ENCODE measurements around the gene SLC6A16.
"Not testable (repeated sequence)": the region's sequence is repeated elsewhere in the genome, so short reads cannot be mapped to it uniquely, and the experiment has no call there.

The SLC6A16 gene

GRCh38 chr19:49324801-49325576, at the start of gene SLC6A16:
TSS of gene SLC6A16 (minus strand) at chr19:49325191. CDS start at chr19:49311347, 13,844 bp downstream.
- Mint-ChIP-seq H3K4me3 (no peak within 1 kb of the TSS), H3K27ac (no peak within 1 kb of the TSS), H3K9me3 (ENCODE audit: low read depth) (no peaks in the 10 kb centered on the region)

DNA sequence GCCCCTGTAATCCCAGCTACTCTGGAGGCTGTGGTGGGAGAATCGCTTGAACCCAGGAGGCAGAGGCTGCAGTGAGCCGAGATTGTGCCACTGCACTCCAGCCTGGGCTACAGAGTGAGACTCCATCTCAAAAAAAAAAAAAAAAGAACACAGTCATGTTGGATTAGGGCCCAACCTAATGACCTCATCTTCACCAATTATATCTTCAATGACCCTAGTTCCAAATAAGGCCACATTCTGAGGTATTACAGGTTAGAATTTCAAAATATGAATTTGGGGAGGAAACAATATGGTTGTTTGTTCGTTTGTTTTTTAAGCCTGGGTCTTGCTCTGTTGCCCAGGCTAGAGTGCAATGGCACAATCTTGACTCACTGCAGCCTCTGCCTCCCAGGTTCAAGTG, 48.2 kb upstream of the SLC6A16 start:
- not testable (repeated sequence) for H3K27me3 Mint-ChIP-seq; H3K27ac Mint-ChIP-seq; H3K36me3 Mint-ChIP-seq; H3K4me3 Mint-ChIP-seq; H3K9me3 Mint-ChIP-seq (ENCODE audit: low read depth); H3K4me1 Mint-ChIP-seq (ENCODE audit: low read depth)

More at GRCh38 chr19:49324801-49325576, at the start of gene SLC6A16:
- H3K27me3 Mint-ChIP-seq = no peaks in the 10 kb centered on the region
- H3K36me3 Mint-ChIP-seq = peaks cover 22% of the 10 kb centered on the region
- H3K4me1 Mint-ChIP-seq (ENCODE audit: low read depth) = peaks cover 22% of the 10 kb centered on the region

GRCh38 chr19:49371184-49371583, 46.2 kb upstream of the SLC6A16 start:
- Mint-ChIP-seq H3K4me3 (no peak overlapping the region), H3K27me3 (peaks cover under 1% of the 10 kb centered on the region), H3K9me3 (ENCODE audit: low read depth) (no peaks in the 10 kb centered on the region), H3K4me1 (ENCODE audit: low read depth) (no peaks in the 10 kb centered on the region), H3K36me3 (peaks cover 5% of the 10 kb centered on the region), H3K27ac (no peak overlapping the region)

DNA sequence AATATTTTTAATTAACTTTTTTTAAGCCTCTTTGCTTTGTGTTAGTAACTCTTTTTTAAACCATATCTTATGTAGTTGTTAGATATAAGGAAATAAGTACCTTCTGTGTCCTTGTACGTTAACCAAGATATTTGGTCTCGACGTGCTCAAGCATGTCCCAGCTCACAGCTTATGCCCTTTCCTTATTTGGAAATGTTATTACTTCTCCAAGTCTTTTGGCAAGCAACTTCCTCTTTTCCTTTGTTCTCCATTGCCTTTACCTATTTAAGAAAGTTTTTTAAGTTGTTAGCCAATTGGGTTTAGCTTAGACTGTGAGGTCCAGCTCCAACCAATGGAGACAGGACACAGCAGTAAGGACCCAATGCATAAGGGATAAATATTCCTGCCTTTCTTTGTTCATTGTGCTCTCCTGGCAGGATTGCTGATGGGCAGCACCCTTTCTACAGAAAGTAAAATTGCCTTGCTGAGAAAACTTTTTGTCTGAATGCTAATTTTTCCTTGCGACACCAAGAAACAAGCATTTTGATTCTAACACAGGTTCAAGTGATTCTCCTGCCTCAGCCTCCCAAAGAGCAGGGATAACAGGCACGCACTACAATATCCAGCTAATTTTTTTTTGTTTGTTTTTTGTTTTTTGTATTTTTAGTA, 43.8 kb upstream of the SLC6A16 start:
- H3K27ac Mint-ChIP-seq = no peak overlapping the region
- peaks cover 2% of the 10 kb centered on the region for H3K4me1 Mint-ChIP-seq (ENCODE audit: low read depth)
- peaks cover 5% of the 10 kb centered on the region for H3K36me3 Mint-ChIP-seq
- H3K9me3 Mint-ChIP-seq (ENCODE audit: low read depth) = no peaks in the 10 kb centered on the region
- H3K27me3 Mint-ChIP-seq = peaks cover 2% of the 10 kb centered on the region
- no peak overlapping the region for H3K4me3 Mint-ChIP-seq

DNA sequence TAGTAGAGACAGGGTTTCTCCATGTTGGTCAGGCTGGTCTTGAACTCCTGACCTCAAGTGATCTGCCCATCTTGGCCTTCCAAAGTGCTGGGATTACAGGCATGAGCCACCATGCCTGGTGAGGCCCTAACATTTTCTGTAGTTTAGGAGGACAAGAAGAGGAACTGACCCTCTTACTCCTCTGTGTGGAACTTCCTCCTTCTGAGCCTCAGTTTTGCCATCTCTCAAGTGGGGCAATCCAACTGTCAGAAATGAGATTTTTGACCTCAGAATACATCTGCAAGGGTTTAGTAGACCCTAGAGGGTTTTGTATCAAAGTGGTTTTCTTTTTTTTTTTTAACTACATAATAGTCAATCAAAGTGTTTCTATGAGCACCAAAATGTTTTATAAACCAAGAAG, 41.1 kb upstream of the SLC6A16 start:
- Mint-ChIP-seq H3K9me3 (ENCODE audit: low read depth) (no peaks in the 10 kb centered on the region), H3K4me1 (ENCODE audit: low read depth) (peaks cover 10% of the 10 kb centered on the region), H3K27me3 (peaks cover 2% of the 10 kb centered on the region), H3K36me3 (peaks cover 5% of the 10 kb centered on the region), H3K27ac (no peak overlapping the region), H3K4me3 (no peak overlapping the region)

DNA sequence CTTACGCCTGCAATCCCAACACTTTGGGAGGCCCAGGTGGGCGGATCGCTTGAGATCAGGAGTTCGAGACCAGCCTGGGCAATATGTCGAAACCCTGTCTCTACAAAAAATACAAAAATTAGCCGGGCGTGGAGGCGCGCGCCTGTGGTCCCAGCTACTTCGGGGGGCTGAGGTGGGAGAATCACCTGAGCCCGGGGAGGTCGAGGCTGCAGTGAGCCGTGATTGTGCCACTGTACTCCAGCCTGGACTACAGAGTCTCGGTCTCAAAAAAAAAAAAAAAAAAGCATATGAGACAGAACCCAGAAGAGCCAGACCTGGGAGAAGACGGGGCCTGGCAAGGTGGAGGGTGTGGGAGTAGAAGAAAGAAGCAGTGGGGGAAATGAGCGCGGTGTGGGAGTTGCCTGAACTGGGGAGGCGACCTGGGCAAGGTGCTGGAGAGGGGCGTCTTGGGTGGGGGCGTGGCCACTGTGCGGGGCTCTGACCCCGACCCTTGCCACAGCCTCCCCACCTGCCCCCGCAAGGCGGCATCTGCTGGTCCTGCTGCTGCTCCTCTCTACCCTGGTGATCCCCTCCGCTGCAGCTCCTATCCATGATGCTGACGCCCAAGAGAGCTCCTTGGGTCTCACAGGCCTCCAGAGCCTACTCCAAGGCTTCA, 39.2 kb upstream of the SLC6A16 start:
- peaks cover 14% of the 10 kb centered on the region for H3K4me1 Mint-ChIP-seq (ENCODE audit: low read depth)
- H3K27ac Mint-ChIP-seq = no peak overlapping the region
- no peak overlapping the region for H3K4me3 Mint-ChIP-seq
- peaks cover 2% of the 10 kb centered on the region for H3K36me3 Mint-ChIP-seq
- H3K9me3 Mint-ChIP-seq (ENCODE audit: low read depth) = no peaks in the 10 kb centered on the region
- H3K27me3 Mint-ChIP-seq = peaks cover 2% of the 10 kb centered on the region

GRCh38 chr19:49363268-49364082, 38.5 kb upstream of the SLC6A16 start, which contains the start of gene DKKL1:
TSS of gene DKKL1 (plus strand) at chr19:49363877. CDS start at chr19:49363999, 122 bp downstream.
- Mint-ChIP-seq H3K9me3 (ENCODE audit: low read depth) (no peaks in the 10 kb centered on the region), H3K27ac (no peak within 1 kb of the TSS), H3K4me1 (ENCODE audit: low read depth) (peaks cover 14% of the 10 kb centered on the region), H3K4me3 (no peak within 1 kb of the TSS), H3K36me3 (no peaks in the 10 kb centered on the region), H3K27me3 (peaks cover 2% of the 10 kb centered on the region)

DNA sequence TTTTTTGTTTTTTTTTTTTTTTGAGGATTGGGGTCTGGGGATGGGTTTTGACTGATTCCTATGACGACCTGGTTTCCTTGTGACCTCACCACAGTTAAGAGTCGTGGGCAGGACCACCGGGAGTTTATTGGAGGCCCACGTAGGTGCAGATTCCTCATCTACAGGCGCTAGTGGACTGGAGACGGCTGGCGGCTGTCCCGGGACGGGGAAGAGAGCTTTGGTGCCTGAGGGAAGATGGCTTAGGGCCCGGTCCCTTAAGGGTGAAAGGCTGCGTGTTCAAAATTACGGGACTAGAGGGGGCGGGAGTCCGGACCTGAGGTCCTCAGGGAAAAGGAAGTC, 37.9 kb upstream of the SLC6A16 start:
- Mint-ChIP-seq H3K9me3 (ENCODE audit: low read depth) (no peaks in the 10 kb centered on the region), H3K27me3 (peaks cover 2% of the 10 kb centered on the region), H3K27ac (no peak overlapping the region), H3K4me1 (ENCODE audit: low read depth) (peaks cover 14% of the 10 kb centered on the region), H3K36me3 (no peaks in the 10 kb centered on the region), H3K4me3 (no peak overlapping the region)

DNA sequence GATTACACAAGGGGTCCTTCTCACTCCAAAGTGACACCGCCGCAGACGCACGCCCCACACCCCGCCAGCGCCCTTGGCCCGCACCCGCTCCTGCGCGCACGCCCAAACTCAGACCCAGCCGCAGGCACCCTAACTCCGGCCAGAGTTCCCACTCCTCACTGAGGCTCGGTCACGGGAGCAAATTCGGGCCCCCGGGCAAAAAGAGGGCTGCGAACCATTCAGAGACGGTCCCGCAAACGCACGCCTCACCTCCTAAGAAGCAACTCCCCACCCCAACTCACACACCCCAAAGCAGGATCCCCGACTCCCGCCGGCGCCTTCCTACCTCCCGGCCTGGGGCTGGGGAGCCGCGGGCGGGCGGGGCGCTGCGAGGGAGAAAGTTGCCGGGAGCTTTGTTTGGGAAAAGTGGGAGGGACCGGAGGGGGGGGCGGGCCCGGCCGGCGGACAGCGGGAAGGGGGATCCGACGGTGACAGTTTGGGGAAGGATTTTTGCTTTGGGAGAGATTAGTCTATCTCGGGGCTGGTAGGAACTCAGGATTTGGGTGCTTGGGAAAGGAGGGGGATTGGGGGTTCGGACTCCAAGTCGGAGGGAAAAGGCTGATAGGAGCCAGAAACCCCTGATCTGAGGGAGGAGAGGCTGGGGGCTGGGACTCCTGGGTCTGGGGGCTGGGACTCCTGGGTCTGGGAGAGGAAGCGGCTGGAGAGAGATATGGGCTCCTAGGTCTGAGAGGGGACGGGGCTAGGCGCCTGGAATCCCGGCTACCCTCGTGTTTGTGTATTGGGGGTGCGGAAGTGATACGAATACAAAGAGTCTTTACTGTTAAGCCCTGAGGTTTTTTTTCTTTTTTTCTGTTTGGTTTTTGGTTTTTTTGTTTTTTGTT, 37.3 kb upstream of the SLC6A16 start, which contains the start of gene TEAD2:
TEAD2 (minus strand) TSS at position 369 of the 881 bp plus-strand sequence. CDS start 2,341 bp downstream, outside the sequence.
- H3K36me3 Mint-ChIP-seq = no peaks in the 10 kb centered on the region
- no peak within 1 kb of the TSS for H3K27ac Mint-ChIP-seq
- H3K4me1 Mint-ChIP-seq (ENCODE audit: low read depth) = peaks cover 14% of the 10 kb centered on the region
- H3K27me3 Mint-ChIP-seq = peaks cover 2% of the 10 kb centered on the region
- no peaks in the 10 kb centered on the region for H3K9me3 Mint-ChIP-seq (ENCODE audit: low read depth)
- peak within 1 kb of the TSS; percentile 67 for H3K4me3 Mint-ChIP-seq

GRCh38 chr19:49361438-49362047, 36.6 kb upstream of the SLC6A16 start:
- Mint-ChIP-seq H3K27ac (no peak overlapping the region), H3K36me3 (no peaks in the 10 kb centered on the region), H3K4me3 (peak overlapping the region; percentile 67), H3K27me3 (peaks cover 2% of the 10 kb centered on the region), H3K4me1 (ENCODE audit: low read depth) (peaks cover 18% of the 10 kb centered on the region), H3K9me3 (ENCODE audit: low read depth) (no peaks in the 10 kb centered on the region)

- H3K36me3 Mint-ChIP-seq = no peaks in the 10 kb centered on the region
- no peak overlapping the region for H3K27ac Mint-ChIP-seq
- no peak overlapping the region for H3K4me3 Mint-ChIP-seq
- H3K9me3 Mint-ChIP-seq (ENCODE audit: low read depth) = no peaks in the 10 kb centered on the region
- H3K27me3 Mint-ChIP-seq = peaks cover 5% of the 10 kb centered on the region
- H3K4me1 Mint-ChIP-seq (ENCODE audit: low read depth) = peaks cover 28% of the 10 kb centered on the region
Observed at GRCh38 chr19:49359851-49360820, 35.1 kb upstream of the SLC6A16 start.

- Mint-ChIP-seq H3K27me3 (peaks cover 5% of the 10 kb centered on the region), H3K4me1 (ENCODE audit: low read depth) (peaks cover 26% of the 10 kb centered on the region), H3K27ac (no peak overlapping the region), H3K4me3 (no peak overlapping the region), H3K9me3 (ENCODE audit: low read depth) (no peaks in the 10 kb centered on the region), H3K36me3 (no peaks in the 10 kb centered on the region)
Observed at GRCh38 chr19:49357186-49357585, 32.2 kb upstream of the SLC6A16 start.

DNA sequence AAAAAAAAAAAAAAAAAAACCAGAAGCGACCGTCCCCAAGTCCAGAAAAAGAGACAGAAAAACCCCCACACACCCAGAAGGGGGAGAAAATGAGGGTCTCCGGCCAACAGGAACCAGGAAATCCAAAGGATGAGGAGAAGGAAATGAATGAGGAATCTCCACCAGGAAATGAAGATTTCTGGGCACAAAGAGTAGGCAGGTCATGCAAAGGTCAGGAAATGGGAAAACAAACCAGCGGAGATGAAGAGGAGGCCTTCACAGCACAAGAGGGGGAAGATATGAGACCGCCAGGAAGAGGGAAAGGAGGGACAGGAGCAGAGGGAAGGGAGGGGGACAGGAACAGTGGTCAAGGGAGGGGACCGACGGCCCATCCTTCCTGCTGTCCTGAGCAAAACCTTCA, 31.4 kb upstream of the SLC6A16 start:
- no peaks in the 10 kb centered on the region for H3K36me3 Mint-ChIP-seq
- H3K27ac Mint-ChIP-seq = no peak overlapping the region
- no peak overlapping the region for H3K4me3 Mint-ChIP-seq

More for the DNA sequence above, 31.4 kb upstream of the SLC6A16 start:
- H3K9me3 Mint-ChIP-seq (ENCODE audit: low read depth) = no peaks in the 10 kb centered on the region
- H3K4me1 Mint-ChIP-seq (ENCODE audit: low read depth) = peaks cover 20% of the 10 kb centered on the region
- peaks cover 5% of the 10 kb centered on the region for H3K27me3 Mint-ChIP-seq

All from activated naive CD8-positive, alpha-beta T cell (primary cell).